Stomach (tissue), 9 donors: ENCODE results near the gene FAM50B. TPM values are rescaled to one million over a fixed set of nuclear protein-coding genes. Genes with fewer than 3 reads are reported as not detected.

Source experiments
- DNase-seq, 2 donors: peaks; one replicate each; pipeline versions ENCODE4 v3.0.0 to v3.0.0-alpha.2; 2013 to 2019
- H3K27ac ChIP-seq, 5 donors: fragments of 200-600 bp in 4 of 5; sonication (generic) in 4 of 5; one replicate each; pipeline ENCODE4 v1.5.1; 2013 to 2019; ENCODE audit warnings: mild to moderate bottlenecking in 1 of 5, moderate library complexity in 1 of 5
- H3K27me3 ChIP-seq, 3 donors: fragments of 200-600 bp; sonication (generic); one replicate each; pipeline ENCODE4 v1.5.1; 2017 to 2019; ENCODE audit warnings: mixed run types in 1 of 3
- H3K36me3 ChIP-seq, 4 donors: fragments of 200-600 bp; sonication (generic); 1 replicate in 3 of 4; 2 replicates in 1 of 4; pipeline ENCODE4 v1.5.1; 2016 to 2019
- H3K4me1 ChIP-seq, 4 donors: fragments of 200-600 bp; sonication (generic); one replicate each; pipeline ENCODE4 v1.5.1; 2016 to 2019
- H3K4me3 ChIP-seq, 4 donors: fragments of 200-600 bp; sonication (generic) in 3 of 4; one replicate each; pipeline ENCODE4 v1.5.1; 2016 to 2019; ENCODE audit warnings: mild to moderate bottlenecking in 1 of 4
- H3K9me3 ChIP-seq, 4 donors: fragments of 200-600 bp; sonication (generic); one replicate each; pipeline ENCODE4 v1.5.1; 2016 to 2019
- EP300 ChIP-seq: sonication (generic); formaldehyde crosslinking; IDR thresholded peaks from one replicate; pipeline ENCODE4 v1.6.1; 2017; ENCODE audit warnings: antibody characterized with exemption
- POLR2A ChIP-seq, 4 donors: fragments of 450-650 bp; IDR thresholded peaks; one replicate each; pipeline ENCODE4 v1.6.1; 2016; ENCODE audit warnings: antibody characterized with exemption in 4 of 4, control low read depth in 2 of 4, mild to moderate bottlenecking in 1 of 4, moderate library complexity in 1 of 4
- POLR2AphosphoS5 ChIP-seq, 3 donors: sonication (generic); formaldehyde crosslinking; IDR thresholded peaks; one replicate each; pipeline ENCODE4 v1.6.1; 2016; ENCODE audit warnings: antibody characterized with exemption in 3 of 3
- WGBS, 5 donors: extraction: QIAGEN DNeasy Blood & Tissue Kit in 3 of 5; methylation state at CpG; one replicate each; pipeline versions ENCODE4 v1.1.5 to v1.1.7; 2013 to 2018; 5-methylcytosine and 5-hydroxymethylcytosine counted together
- intact Hi-C: fragments of 100-400 bp; cut with DNase I; formaldehyde crosslinking; loops from one replicate; pipeline ENCODE4 v1.15.1; 2023; ENCODE audit warnings: low total_unique reads
- polyA plus RNA-seq, 3 donors: library from polyadenylated mRNA; stranded (reverse); fragments of 200-250 nt; gene quantifications; one replicate each; pipeline ENCODE4 v1.2.3, GENCODE V29; 2013
- total RNA-seq, 5 donors: library from RNA; depleted of rRNA; stranded (reverse); fragments of >200 nt; gene quantifications; one replicate each; pipeline versions ENCODE4 v1.1.0 to v1.2.3, GENCODE V29; 2014 to 2016
- TF ChIP-seq, protein P1 (sequence below), 7 experiments: fragments of 450-650 bp in 4 of 7; fragments of 200-600 bp in 3 of 7; sonication (generic) in 3 of 7; IDR thresholded peaks; one replicate each; pipeline ENCODE4 v1.5.1; 2016 to 2019; ENCODE audit warnings: antibody characterized with exemption in 7 of 7, control low read depth in 2 of 7, mild to moderate bottlenecking in 1 of 7
- donor health status: healthy with polysubstance abuse.
- donor health status: Bipolar disorder and iron deficiency.
- donor health status: healthy.

The FAM50B gene
- total and polyA plus RNA-seq, 8 donors = 2.0 to 11.8 (median 7.3) TPM; not detected in 1

DNA sequence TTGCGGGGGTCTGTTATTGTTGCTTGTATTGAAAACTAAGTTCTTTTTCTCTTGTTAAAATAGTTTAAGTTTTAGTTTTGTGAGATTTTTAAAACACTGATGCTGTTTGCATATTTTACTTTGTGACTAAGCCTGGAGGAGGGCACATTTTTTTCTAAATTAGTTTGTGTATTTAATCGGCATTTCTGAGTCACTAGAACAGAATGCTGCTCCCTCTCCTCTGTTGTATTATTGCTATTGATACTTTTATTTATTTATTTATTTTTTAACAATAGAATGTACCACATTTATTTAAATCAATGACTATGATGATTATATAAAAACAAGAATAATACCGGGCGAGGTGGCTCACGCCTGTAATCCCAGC lies 5.1 kb upstream of the FAM50B start:
- TF ChIP-seq, protein P1, sequence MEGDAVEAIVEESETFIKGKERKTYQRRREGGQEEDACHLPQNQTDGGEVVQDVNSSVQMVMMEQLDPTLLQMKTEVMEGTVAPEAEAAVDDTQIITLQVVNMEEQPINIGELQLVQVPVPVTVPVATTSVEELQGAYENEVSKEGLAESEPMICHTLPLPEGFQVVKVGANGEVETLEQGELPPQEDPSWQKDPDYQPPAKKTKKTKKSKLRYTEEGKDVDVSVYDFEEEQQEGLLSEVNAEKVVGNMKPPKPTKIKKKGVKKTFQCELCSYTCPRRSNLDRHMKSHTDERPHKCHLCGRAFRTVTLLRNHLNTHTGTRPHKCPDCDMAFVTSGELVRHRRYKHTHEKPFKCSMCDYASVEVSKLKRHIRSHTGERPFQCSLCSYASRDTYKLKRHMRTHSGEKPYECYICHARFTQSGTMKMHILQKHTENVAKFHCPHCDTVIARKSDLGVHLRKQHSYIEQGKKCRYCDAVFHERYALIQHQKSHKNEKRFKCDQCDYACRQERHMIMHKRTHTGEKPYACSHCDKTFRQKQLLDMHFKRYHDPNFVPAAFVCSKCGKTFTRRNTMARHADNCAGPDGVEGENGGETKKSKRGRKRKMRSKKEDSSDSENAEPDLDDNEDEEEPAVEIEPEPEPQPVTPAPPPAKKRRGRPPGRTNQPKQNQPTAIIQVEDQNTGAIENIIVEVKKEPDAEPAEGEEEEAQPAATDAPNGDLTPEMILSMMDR (IDR thresholded peaks at IDR 0.05) = no peak
- TF ChIP-seq EP300 (no peak), POLR2AphosphoS5 (IDR thresholded peaks at IDR 0.05) (no peak), POLR2A (IDR thresholded peaks at IDR 0.05) (no peak)
- Histone ChIP-seq H3K9me3 (no peaks in the 10 kb centered on the region), H3K27ac (peak overlapping the region in 1 of 5 donors; percentile 1), H3K4me1 (peaks cover 0 to 33% (median 16%) of the 10 kb centered on the region in 4 donors), H3K4me3 (no peak overlapping the region), H3K36me3 (no peaks in the 10 kb centered on the region), H3K27me3 (no peaks in the 10 kb centered on the region)
- 83 to 91% (median 87%) methylated on average over 5 of the region's 5 CpGs for WGBS, 5 donors
- intact Hi-C loops = no loop called here
- DNase-seq = no peak

DNA sequence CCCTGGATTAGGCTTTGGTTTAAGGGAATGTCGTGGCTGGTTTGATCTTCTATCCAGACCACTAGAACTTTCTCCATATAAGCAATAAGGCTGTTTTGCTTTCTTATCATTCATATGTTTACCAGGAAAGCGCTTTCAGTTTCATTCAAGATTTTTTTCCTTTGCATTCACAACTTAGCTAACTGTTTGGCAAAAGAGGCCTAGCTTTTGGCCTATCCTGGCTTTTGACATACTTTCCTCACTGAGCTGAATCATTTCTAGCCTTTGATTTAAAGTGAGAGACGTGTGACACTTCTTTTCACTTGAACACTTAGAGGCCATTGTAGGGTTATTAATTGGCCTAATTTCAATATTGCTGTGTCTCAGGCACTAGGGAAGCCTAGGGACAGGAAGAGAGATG lies 1.7 kb upstream of the FAM50B start:
- no peaks in the 10 kb centered on the region for H3K9me3 ChIP-seq
- peak overlapping the region; percentile 34 to 85 (median 76) for H3K27ac ChIP-seq
- TF ChIP-seq EP300 (no peak), POLR2AphosphoS5 (IDR thresholded peaks at IDR 0.05) (peak in 1 of 3 donors; percentile 27)
- no peaks in the 10 kb centered on the region for H3K36me3 ChIP-seq
- intact Hi-C loops = no loop called here
- peak in 1 of 2 donors; percentile 68 for DNase-seq
- peaks cover 0 to 40% (median 23%) of the 10 kb centered on the region in 4 donors for H3K4me1 ChIP-seq
- WGBS, 5 donors = 21 to 64% (median 29%) methylated on average over 3 of the region's 3 CpGs
- no peaks in the 10 kb centered on the region for H3K27me3 ChIP-seq
- H3K4me3 ChIP-seq = no peak overlapping the region

DNA sequence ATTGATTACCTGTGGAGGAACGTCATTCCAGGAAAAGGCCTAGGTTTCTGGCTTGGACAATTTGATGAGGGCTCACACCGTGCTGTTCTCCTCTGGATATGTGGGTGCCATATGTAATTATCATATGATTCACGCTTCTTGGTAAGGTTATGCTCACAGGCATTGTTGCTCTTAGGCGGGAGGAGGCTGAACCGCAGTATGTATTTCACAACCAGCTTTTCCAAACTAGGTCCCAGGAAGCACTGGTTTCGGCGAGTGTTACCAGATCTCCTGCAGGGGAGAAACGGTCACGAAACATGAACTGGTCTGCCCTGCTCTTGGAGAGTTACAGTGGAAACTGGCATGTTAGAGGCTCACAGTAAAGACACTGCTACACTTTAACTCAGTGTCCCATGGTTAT lies 793 bp upstream of the FAM50B start:
- intact Hi-C loops = no loop called here
- peak overlapping the region; percentile 56 to 85 (median 76) for H3K27ac ChIP-seq
- 86 to 91% (median 89%) methylated on average over 8 to 9 of the region's 9 CpGs for WGBS, 5 donors

DNA sequence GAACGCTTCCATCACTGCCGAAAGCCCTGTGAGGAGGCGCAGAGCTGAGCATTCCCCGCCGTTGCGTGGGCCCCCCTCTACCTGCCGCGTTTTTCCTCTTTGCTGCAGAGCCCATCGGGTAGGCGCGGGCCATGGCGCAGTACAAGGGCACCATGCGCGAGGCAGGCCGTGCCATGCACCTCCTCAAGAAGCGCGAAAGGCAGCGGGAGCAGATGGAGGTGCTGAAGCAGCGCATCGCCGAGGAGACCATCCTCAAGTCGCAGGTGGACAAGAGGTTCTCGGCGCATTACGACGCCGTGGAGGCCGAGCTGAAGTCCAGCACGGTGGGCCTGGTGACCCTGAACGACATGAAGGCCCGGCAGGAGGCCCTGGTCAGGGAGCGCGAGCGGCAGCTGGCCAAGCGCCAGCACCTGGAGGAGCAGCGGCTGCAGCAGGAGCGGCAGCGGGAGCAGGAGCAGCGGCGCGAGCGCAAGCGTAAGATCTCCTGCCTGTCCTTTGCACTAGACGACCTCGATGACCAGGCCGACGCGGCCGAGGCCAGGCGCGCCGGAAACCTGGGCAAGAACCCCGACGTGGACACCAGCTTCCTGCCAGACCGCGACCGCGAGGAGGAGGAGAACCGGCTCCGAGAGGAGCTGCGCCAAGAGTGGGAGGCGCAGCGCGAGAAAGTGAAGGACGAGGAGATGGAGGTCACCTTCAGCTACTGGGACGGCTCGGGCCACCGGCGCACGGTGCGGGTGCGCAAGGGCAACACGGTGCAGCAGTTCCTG lies 693 bp downstream of the FAM50B start:
- WGBS, 5 donors = 59 to 72% (median 69%) methylated on average over 73 of the region's 73 CpGs
- DNase-seq = peak; percentile 34 to 64
- no peaks in the 10 kb centered on the region for H3K9me3 ChIP-seq
- no peaks in the 10 kb centered on the region for H3K27me3 ChIP-seq
- H3K4me3 ChIP-seq = peak overlapping the region; percentile 46 to 53 (median 48)
- peaks cover 0 to 37% (median 21%) of the 10 kb centered on the region in 4 donors for H3K4me1 ChIP-seq
- TF ChIP-seq, protein P1 (IDR thresholded peaks at IDR 0.05) = no peak
- no peak for TF ChIP-seq POLR2AphosphoS5 (IDR thresholded peaks at IDR 0.05)
- TF ChIP-seq EP300 = no peak
- no peak for TF ChIP-seq POLR2A (IDR thresholded peaks at IDR 0.05)
- peak overlapping the region; percentile 49 to 85 (median 76) for H3K27ac ChIP-seq
- no peaks in the 10 kb centered on the region for H3K36me3 ChIP-seq
- intact Hi-C loops = no loop called here

More for the DNA sequence above, 793 bp upstream of the FAM50B start:
- TF ChIP-seq, protein P1 (IDR thresholded peaks at IDR 0.05) = no peak
- TF ChIP-seq EP300 (no peak), POLR2A (IDR thresholded peaks at IDR 0.05) (no peak), POLR2AphosphoS5 (IDR thresholded peaks at IDR 0.05) (no peak)
- Histone ChIP-seq H3K36me3 (no peaks in the 10 kb centered on the region), H3K27me3 (no peaks in the 10 kb centered on the region), H3K4me1 (peaks cover 0 to 40% (median 23%) of the 10 kb centered on the region in 4 donors), H3K4me3 (peak overlapping the region; percentile 46 to 53 (median 48)), H3K9me3 (no peaks in the 10 kb centered on the region)
- DNase-seq = no peak
